Natural killer cell (primary cell): ENCODE data around the gene STAG1. TPM values are rescaled to one million over a fixed set of nuclear protein-coding genes. Genes with fewer than 3 reads are reported as not detected.
A peak's percentile ranks its signal among the peaks of the same experiment; 100 is the strongest.
"Not testable (repeated sequence)": the region's sequence is repeated elsewhere in the genome, so short reads cannot be mapped to it uniquely, and the experiment has no call there.

Experiments
- ATAC-seq, 3 donors: fragments of 150-1000 bp in 2 of 3; fragments of 200-7000 bp in 1 of 3; cut with Tn5 transposase; 1 replicate in 1 of 3; 2 replicates in 2 of 3; pipeline ENCODE4 v1.10.0; 2021; ENCODE audit warnings: mild to moderate bottlenecking in 2 of 3, moderate library complexity in 2 of 3
- DNase-seq, 2 donors: peaks; one replicate each; pipeline versions ENCODE4 v3.0.0 to v3.0.0-alpha.2; 2013 to 2021; ENCODE audit warnings: mixed read lengths in 1 of 2
- H3K27ac ChIP-seq: one replicate; pipeline ENCODE4 v1.5.1; 2013; ENCODE audit warnings: mild to moderate bottlenecking, low read length
- H3K27me3 ChIP-seq: one replicate; pipeline ENCODE4 v1.6.1; 2013; ENCODE audit warnings: low read length; ENCODE audit not compliant: control insufficient read depth, insufficient read depth
- H3K36me3 ChIP-seq: one replicate; pipeline ENCODE4 v1.6.1; 2013; ENCODE audit warnings: low read length; ENCODE audit not compliant: control insufficient read depth, insufficient read depth
- H3K4me1 ChIP-seq: one replicate; pipeline ENCODE4 v1.6.1; 2013; ENCODE audit warnings: low read length; ENCODE audit not compliant: control insufficient read depth, insufficient read depth
- H3K4me3 ChIP-seq: one replicate; pipeline ENCODE4 v1.5.1; 2013; ENCODE audit warnings: low read length
- H3K9me3 ChIP-seq: one replicate; pipeline ENCODE4 v1.6.1; 2013; ENCODE audit warnings: low read length; ENCODE audit not compliant: control insufficient read depth, insufficient read depth
- H3K27ac Mint-ChIP-seq, 2 donors: one replicate each; pipeline ENCODE4 v1.8.0; 2022; ENCODE audit warnings: mild to moderate bottlenecking in 2 of 2, mixed read lengths in 2 of 2, moderate library complexity in 1 of 2
- H3K27me3 Mint-ChIP-seq, 2 donors: one replicate each; pipeline ENCODE4 v1.8.0; 2022; ENCODE audit warnings: low read depth in 2 of 2, mixed read lengths in 2 of 2
- H3K36me3 Mint-ChIP-seq: one replicate; pipeline ENCODE4 v1.8.0; 2022; ENCODE audit warnings: mixed read lengths
- H3K4me1 Mint-ChIP-seq, 2 donors: one replicate each; pipeline ENCODE4 v1.8.0; 2022; ENCODE audit warnings: mixed read lengths in 2 of 2
- H3K4me3 Mint-ChIP-seq: one replicate; pipeline ENCODE4 v1.8.0; 2022; ENCODE audit warnings: mild to moderate bottlenecking, moderate library complexity, mixed read lengths
- H3K9me3 Mint-ChIP-seq, 2 donors: one replicate each; pipeline ENCODE4 v1.8.0; 2022; ENCODE audit warnings: mixed read lengths in 2 of 2
- WGBS: methylation state at CpG from one replicate; pipeline ENCODE4 v1.1.7; 2013; ENCODE audit warnings: missing lambda C conversion rate; ENCODE audit not compliant: insufficient coverage; 5-methylcytosine and 5-hydroxymethylcytosine counted together
- intact Hi-C: fragments of 100-400 bp; cut with micrococcal nuclease; formaldehyde crosslinking; loops from one replicate; pipeline ENCODE4 v1.14.2; 2022
- total RNA-seq, 4 donors: library from RNA; stranded (reverse); fragments of 120-200 nt in 1 of 4; gene quantifications; one replicate each; pipeline versions ENCODE4 v1.2.3 to v1.2.4, GENCODE V29; 2013 to 2022
- TF ChIP-seq, protein P1 (sequence below): fragments of 200-600 bp; IDR thresholded peaks from one replicate; pipeline ENCODE4 v1.8.0; 2022; ENCODE audit warnings: antibody characterized with exemption

The STAG1 gene
- total RNA-seq, 3 donors from 2014 or later (not counting 1 experiment from before 2014, with no cell fraction given) = 55.1 to 66.2 (median 60.3) TPM

DNA sequence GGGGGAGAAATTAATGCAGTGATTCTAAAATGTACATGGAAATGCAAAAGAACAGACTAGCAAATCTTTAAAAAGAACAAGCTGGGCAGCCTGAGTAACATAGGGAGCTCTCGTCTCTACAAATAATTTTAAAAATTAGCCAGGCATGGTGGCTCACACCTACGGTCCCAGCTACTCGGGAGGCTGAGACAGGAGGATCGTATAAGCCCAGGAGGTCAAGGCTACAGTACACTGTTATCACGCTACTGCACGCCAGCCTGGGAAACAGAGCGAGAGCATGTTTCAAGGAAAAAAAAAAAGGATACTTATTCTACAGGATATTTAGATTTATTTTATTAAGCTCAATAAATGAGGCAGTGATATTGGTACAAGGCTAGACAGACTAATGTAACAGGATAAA, 40.9 kb downstream of the STAG1 start:
- H3K27me3 ChIP-seq = no peaks in the 10 kb centered on the region
- Mint-ChIP-seq H3K27me3 (no peaks in the 10 kb centered on the region), H3K27ac (peak overlapping the region in 1 of 2 donors; percentile 9), H3K4me1 (peaks cover 31 to 32% of the 10 kb centered on the region in 2 donors), H3K9me3 (no peaks in the 10 kb centered on the region), H3K4me3 (no peak overlapping the region), H3K36me3 (no peaks in the 10 kb centered on the region)
- no peaks in the 10 kb centered on the region for H3K9me3 ChIP-seq
- WGBS = over 99% methylated on average over 5 of the region's 7 CpGs
- intact Hi-C loops = no loop called here
- H3K27ac ChIP-seq = no peak overlapping the region
- peaks cover 20% of the 10 kb centered on the region for H3K4me1 ChIP-seq
- DNase-seq (no peak), ATAC-seq (no peak)
- TF ChIP-seq, protein P1, sequence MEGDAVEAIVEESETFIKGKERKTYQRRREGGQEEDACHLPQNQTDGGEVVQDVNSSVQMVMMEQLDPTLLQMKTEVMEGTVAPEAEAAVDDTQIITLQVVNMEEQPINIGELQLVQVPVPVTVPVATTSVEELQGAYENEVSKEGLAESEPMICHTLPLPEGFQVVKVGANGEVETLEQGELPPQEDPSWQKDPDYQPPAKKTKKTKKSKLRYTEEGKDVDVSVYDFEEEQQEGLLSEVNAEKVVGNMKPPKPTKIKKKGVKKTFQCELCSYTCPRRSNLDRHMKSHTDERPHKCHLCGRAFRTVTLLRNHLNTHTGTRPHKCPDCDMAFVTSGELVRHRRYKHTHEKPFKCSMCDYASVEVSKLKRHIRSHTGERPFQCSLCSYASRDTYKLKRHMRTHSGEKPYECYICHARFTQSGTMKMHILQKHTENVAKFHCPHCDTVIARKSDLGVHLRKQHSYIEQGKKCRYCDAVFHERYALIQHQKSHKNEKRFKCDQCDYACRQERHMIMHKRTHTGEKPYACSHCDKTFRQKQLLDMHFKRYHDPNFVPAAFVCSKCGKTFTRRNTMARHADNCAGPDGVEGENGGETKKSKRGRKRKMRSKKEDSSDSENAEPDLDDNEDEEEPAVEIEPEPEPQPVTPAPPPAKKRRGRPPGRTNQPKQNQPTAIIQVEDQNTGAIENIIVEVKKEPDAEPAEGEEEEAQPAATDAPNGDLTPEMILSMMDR = no peak
- no peak overlapping the region for H3K4me3 ChIP-seq
- no peaks in the 10 kb centered on the region for H3K36me3 ChIP-seq

DNA sequence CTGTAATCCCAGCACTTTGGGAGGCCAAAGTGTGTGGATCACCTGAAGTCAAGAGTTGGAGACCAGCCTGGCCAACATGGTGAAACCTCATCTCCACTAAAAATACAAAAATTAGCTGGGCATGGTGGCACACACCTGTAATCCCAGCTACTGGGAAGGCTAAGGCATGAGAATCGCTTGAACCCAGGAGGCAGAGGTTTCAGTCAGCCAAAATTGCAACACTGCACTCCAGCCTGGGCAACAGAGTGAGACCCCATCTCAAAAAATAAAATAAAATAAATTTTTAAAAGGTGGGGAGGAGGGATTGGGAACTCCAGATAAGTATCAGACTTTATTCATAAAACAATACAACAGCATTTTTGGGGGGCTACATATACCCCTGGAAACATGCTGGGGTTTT, 42.4 kb downstream of the STAG1 start:
- H3K4me1 ChIP-seq = peaks cover 14% of the 10 kb centered on the region
- H3K9me3 ChIP-seq, ATAC-seq, H3K4me3 ChIP-seq, H3K27ac ChIP-seq, H3K36me3 Mint-ChIP-seq, H3K27me3 ChIP-seq, intact Hi-C loops, H3K36me3 ChIP-seq, H3K4me3 Mint-ChIP-seq, H3K27me3 Mint-ChIP-seq, DNase-seq, H3K9me3 Mint-ChIP-seq: not testable (repeated sequence)
- Mint-ChIP-seq H3K4me1 (peaks cover 40 to 41% of the 10 kb centered on the region in 2 donors), H3K27ac (peak overlapping the region in 1 of 2 donors; percentile 47)
- 100% methylated on average over 1 of the region's 1 CpG for WGBS

DNA sequence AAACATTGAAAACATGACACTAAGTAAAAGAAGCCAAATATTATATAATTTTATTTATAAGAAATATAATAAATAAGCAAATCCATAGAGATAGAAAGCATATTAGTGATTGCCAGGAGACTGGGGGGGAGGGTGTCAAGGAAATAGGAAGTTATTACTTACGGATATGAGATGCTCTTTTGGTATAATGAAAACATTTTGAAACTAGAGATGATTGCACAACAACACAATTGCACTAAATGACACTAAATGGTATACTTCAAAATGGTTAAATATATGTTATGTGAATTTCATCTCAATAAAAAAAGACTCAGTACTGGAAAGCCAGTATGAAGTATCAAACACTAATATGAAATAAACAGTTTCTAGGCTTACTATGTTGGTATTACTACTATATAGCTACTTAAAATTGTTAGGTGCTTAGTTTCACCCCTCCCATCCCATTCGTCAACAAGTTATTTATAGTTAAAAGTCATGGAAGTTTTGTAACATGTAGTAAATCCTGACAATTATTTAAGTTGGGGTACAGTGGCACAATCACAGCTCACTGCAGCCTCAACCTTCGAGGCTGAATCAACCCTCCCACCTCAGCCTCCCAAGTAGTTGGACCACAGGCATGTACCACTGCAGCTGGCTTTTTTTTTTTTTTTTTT, 43.7 kb downstream of the STAG1 start:
- intact Hi-C loops = no loop called here

DNA sequence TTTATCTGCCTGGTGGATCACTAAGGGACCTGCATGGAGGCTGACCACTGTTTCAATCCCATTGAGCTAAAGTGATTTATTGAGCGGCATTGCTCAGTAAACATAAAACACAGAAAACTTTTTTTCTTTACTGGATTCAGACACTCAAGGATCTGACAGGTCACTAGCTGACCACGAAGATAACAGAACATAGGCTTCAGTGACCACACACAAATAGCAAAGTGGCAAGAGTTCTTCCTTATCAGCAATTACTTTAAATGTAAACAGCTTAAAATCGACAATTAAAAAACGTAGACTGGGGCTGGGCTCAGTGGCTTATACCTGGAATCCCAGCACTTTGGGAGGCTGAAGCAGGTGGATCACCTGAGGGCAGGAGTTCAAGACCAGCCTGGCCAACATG, 48.7 kb downstream of the STAG1 start:
- intact Hi-C loops = no loop called here
- peaks cover 6% of the 10 kb centered on the region for H3K36me3 Mint-ChIP-seq
- WGBS = 87% methylated on average over 4 of the region's 4 CpGs

More for the DNA sequence above, 43.7 kb downstream of the STAG1 start:
- Histone ChIP-seq H3K9me3 (no peaks in the 10 kb centered on the region), H3K27me3 (no peaks in the 10 kb centered on the region), H3K27ac (no peak overlapping the region), H3K4me1 (peaks cover 4% of the 10 kb centered on the region), H3K36me3 (no peaks in the 10 kb centered on the region), H3K4me3 (no peak overlapping the region)
- H3K36me3 Mint-ChIP-seq = no peaks in the 10 kb centered on the region
- no peak overlapping the region for H3K27ac Mint-ChIP-seq
- no peaks in the 10 kb centered on the region for H3K27me3 Mint-ChIP-seq
- 94% methylated on average over 2 of the region's 3 CpGs for WGBS
- ATAC-seq = no peak
- TF ChIP-seq, protein P1 = no peak
- H3K4me3 Mint-ChIP-seq = no peak overlapping the region
- H3K4me1 Mint-ChIP-seq = peaks cover 34 to 35% of the 10 kb centered on the region in 2 donors
- no peaks in the 10 kb centered on the region for H3K9me3 Mint-ChIP-seq
- no peak for DNase-seq

More for the DNA sequence above, 48.7 kb downstream of the STAG1 start:
- H3K27ac ChIP-seq = no peak overlapping the region
- ATAC-seq (no peak), DNase-seq (no peak)
- Mint-ChIP-seq H3K27me3 (no peaks in the 10 kb centered on the region), H3K27ac (no peak overlapping the region), H3K4me1 (peaks cover 44 to 58% of the 10 kb centered on the region in 2 donors), H3K9me3 (no peaks in the 10 kb centered on the region), H3K4me3 (no peak overlapping the region)
- no peaks in the 10 kb centered on the region for H3K9me3 ChIP-seq
- H3K27me3 ChIP-seq = no peaks in the 10 kb centered on the region
- H3K4me3 ChIP-seq = no peak overlapping the region
- no peaks in the 10 kb centered on the region for H3K36me3 ChIP-seq
- H3K4me1 ChIP-seq = peaks cover 5% of the 10 kb centered on the region
- TF ChIP-seq, protein P1 = no peak
